ENCODE results near the gene RPRM. TPM values are rescaled to one million over a fixed set of nuclear protein-coding genes. Genes with fewer than 3 reads are reported as not detected.

The RPRM gene
- total RNA-seq, 4 donors from 2014 or later, result 2.0 to 3.2 TPM; not detected in 2

DNA sequence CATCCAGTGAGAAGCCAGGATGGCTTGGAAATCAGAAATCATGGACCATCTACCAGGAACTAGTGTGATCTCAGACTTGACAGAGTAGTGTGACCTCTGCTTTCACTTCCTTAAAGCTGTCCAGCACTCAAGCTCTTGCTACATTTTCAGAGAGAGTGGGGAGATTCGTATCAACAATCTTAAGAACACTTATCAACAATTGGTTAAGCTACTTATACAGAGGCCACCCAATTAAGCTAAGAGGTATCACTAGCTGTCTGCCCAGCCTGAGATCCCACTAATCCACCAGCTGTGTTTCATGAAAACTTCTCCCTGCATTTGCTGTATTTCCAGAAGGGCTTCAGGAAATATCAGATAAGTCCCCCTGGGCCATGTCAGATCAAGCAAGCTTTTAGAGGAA lies 4.2 kb downstream of the RPRM start:
- 40% methylated on average over 1 of the region's 1 CpG; no CpG with 5 or more reads in 1 of the 2 donors for WGBS, 2 donors (ENCODE audit: low coverage in 1 of 2)
- peaks cover 49% of the 10 kb centered on the region for H3K27me3 ChIP-seq
- H3K36me3 ChIP-seq, result no peaks in the 10 kb centered on the region
- no peak overlapping the region for H3K27ac ChIP-seq
- intact Hi-C loops (cut with DNase I; ENCODE audit: low total_unique reads) (no loop called here), in situ Hi-C loops (cut with MboI; ENCODE audit: low pct_ligation_motif_present in 1 of 4, low pct_unique_long_range_greater_than_20kb in 1 of 4, low sequenced_read_pairs in 3 of 4) (no loop called here)
- H3K4me1 ChIP-seq, result peaks cover 3 to 25% (median 19%) of the 10 kb centered on the region in 4 donors
- no peak for TF ChIP-seq EP300 (IDR thresholded peaks at IDR 0.05; ENCODE audit: low read depth)
- TF ChIP-seq, protein P1, sequence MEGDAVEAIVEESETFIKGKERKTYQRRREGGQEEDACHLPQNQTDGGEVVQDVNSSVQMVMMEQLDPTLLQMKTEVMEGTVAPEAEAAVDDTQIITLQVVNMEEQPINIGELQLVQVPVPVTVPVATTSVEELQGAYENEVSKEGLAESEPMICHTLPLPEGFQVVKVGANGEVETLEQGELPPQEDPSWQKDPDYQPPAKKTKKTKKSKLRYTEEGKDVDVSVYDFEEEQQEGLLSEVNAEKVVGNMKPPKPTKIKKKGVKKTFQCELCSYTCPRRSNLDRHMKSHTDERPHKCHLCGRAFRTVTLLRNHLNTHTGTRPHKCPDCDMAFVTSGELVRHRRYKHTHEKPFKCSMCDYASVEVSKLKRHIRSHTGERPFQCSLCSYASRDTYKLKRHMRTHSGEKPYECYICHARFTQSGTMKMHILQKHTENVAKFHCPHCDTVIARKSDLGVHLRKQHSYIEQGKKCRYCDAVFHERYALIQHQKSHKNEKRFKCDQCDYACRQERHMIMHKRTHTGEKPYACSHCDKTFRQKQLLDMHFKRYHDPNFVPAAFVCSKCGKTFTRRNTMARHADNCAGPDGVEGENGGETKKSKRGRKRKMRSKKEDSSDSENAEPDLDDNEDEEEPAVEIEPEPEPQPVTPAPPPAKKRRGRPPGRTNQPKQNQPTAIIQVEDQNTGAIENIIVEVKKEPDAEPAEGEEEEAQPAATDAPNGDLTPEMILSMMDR (IDR thresholded peaks at IDR 0.05), result no peak
- no peak for TF ChIP-seq POLR2A (IDR thresholded peaks at IDR 0.05)
- TF ChIP-seq POLR2AphosphoS5 (IDR thresholded peaks at IDR 0.05), result no peak
- H3K9me3 ChIP-seq, result no peaks in the 10 kb centered on the region
- DNase-seq, result no peak
- no peak overlapping the region for H3K4me3 ChIP-seq

GRCh38 chr2:153470867-153471266 lies 7.7 kb downstream of the RPRM start:
- TF ChIP-seq EP300 (IDR thresholded peaks at IDR 0.05; ENCODE audit: low read depth) (no peak), POLR2AphosphoS5 (IDR thresholded peaks at IDR 0.05) (no peak), POLR2A (IDR thresholded peaks at IDR 0.05) (no peak)
- TF ChIP-seq, protein P1 (IDR thresholded peaks at IDR 0.05), result no peak
- Histone ChIP-seq H3K4me3 (no peak overlapping the region), H3K27ac (no peak overlapping the region), H3K4me1 (no peaks in the 10 kb centered on the region), H3K36me3 (no peaks in the 10 kb centered on the region), H3K9me3 (no peaks in the 10 kb centered on the region), H3K27me3 (peaks cover 17% of the 10 kb centered on the region)
- 81 to 86% methylated on average over 2 to 4 of the region's 4 CpGs for WGBS, 2 donors (ENCODE audit: low coverage in 1 of 2)
- intact Hi-C loops (cut with DNase I; ENCODE audit: low total_unique reads) (no loop called here), in situ Hi-C loops (cut with MboI; ENCODE audit: low pct_ligation_motif_present in 1 of 4, low pct_unique_long_range_greater_than_20kb in 1 of 4, low sequenced_read_pairs in 3 of 4) (no loop called here)
- no peak for DNase-seq

DNA sequence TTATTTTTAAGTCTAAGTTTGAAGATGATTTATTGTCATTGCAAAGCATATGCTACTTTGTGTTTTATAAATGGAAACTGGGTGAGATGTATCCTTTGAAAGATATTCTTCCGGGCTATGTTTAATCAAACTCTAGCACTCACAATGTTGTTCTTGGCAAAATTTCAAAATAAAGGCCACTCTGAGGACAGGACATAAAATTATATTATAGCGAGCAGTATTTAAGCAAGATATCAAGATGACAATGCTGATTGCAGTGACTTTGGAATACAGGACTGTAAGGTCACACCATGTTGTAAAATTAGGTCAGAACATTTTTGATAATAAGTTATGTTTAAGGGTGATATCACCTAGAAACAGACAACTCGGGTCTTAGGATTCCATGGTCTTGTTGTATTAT lies 14.2 kb downstream of the RPRM start:
- Histone ChIP-seq H3K27ac (no peak overlapping the region), H3K4me1 (no peaks in the 10 kb centered on the region), H3K36me3 (no peaks in the 10 kb centered on the region), H3K27me3 (peaks cover 3% of the 10 kb centered on the region), H3K4me3 (no peak overlapping the region), H3K9me3 (no peaks in the 10 kb centered on the region)
- intact Hi-C loops (cut with DNase I; ENCODE audit: low total_unique reads), result no loop called here
- in situ Hi-C loops (cut with MboI; ENCODE audit: low pct_ligation_motif_present in 1 of 4, low pct_unique_long_range_greater_than_20kb in 1 of 4, low sequenced_read_pairs in 3 of 4), result no loop called here
- 30 to 33% methylated on average over 3 of the region's 3 CpGs for WGBS, 2 donors (ENCODE audit: low coverage in 1 of 2)
- TF ChIP-seq POLR2A (IDR thresholded peaks at IDR 0.05) (no peak), POLR2AphosphoS5 (IDR thresholded peaks at IDR 0.05) (no peak), EP300 (IDR thresholded peaks at IDR 0.05; ENCODE audit: low read depth) (no peak)
- TF ChIP-seq, protein P1 (IDR thresholded peaks at IDR 0.05), result no peak
- no peak for DNase-seq

DNA sequence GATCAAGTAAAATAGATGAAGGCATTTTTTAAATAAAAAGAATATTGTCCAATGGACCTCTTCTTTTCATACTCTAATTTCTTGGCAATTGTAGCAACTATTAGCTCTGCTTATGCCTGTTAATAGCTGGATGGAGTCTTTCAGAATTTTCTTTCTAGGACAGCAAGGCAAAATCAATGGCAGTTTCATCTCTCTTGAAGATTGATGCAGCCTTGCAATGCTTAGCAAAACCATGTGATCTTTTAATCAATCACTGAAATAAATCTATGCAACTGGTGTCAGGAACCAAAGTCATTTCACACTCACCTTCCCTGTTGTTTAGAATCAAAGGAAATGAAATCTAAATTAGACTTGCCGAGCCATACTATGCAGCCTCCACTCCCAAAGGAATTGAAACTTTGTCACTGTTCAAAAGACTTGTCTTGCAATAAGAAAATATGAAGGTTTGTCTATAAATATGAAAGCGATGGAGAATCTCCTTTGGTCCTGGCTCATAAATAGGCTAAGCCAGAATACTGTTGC lies 16.2 kb downstream of the RPRM start:
- Histone ChIP-seq H3K4me1 (no peaks in the 10 kb centered on the region), H3K36me3 (no peaks in the 10 kb centered on the region), H3K27me3 (peaks cover 3% of the 10 kb centered on the region), H3K4me3 (no peak overlapping the region), H3K9me3 (no peaks in the 10 kb centered on the region), H3K27ac (no peak overlapping the region)
- WGBS, 2 donors (ENCODE audit: low coverage in 1 of 2), result 64 to 76% methylated on average over 2 of the region's 2 CpGs
- TF ChIP-seq POLR2AphosphoS5 (IDR thresholded peaks at IDR 0.05), result no peak
- TF ChIP-seq POLR2A (IDR thresholded peaks at IDR 0.05), result no peak
- TF ChIP-seq EP300 (IDR thresholded peaks at IDR 0.05; ENCODE audit: low read depth), result no peak
- DNase-seq, result no peak
- intact Hi-C loops (cut with DNase I; ENCODE audit: low total_unique reads), result no loop called here
- in situ Hi-C loops (cut with MboI; ENCODE audit: low pct_ligation_motif_present in 1 of 4, low pct_unique_long_range_greater_than_20kb in 1 of 4, low sequenced_read_pairs in 3 of 4), result no loop called here

- H3K4me1 ChIP-seq, result no peaks in the 10 kb centered on the region
- WGBS, 2 donors (ENCODE audit: low coverage in 1 of 2), result 64 to 73% methylated on average over 2 to 5 of the region's 5 CpGs
- H3K27me3 ChIP-seq, result peaks cover 3% of the 10 kb centered on the region
- H3K9me3 ChIP-seq, result no peaks in the 10 kb centered on the region
- no peak overlapping the region for H3K27ac ChIP-seq
- H3K4me3 ChIP-seq, result no peak overlapping the region
- in situ Hi-C loops (cut with MboI; ENCODE audit: low pct_ligation_motif_present in 1 of 4, low pct_unique_long_range_greater_than_20kb in 1 of 4, low sequenced_read_pairs in 3 of 4) (no loop called here), intact Hi-C loops (cut with DNase I; ENCODE audit: low total_unique reads) (no loop called here)
- no peaks in the 10 kb centered on the region for H3K36me3 ChIP-seq
- no peak for DNase-seq
- TF ChIP-seq POLR2A (IDR thresholded peaks at IDR 0.05), result no peak
- no peak for TF ChIP-seq POLR2AphosphoS5 (IDR thresholded peaks at IDR 0.05)
- no peak for TF ChIP-seq EP300 (IDR thresholded peaks at IDR 0.05; ENCODE audit: low read depth)
- TF ChIP-seq, protein P1 (IDR thresholded peaks at IDR 0.05), result no peak
Observed at GRCh38 chr2:153461453-153461852, 17.1 kb downstream of the RPRM start.
